Lung (tissue), 12 donors: Measurements from ENCODE around the gene STX18. TPM values are rescaled to one million over a fixed set of nuclear protein-coding genes. Genes with fewer than 3 reads are reported as not detected.

Source experiments
- ATAC-seq: fragments of 200-7000 bp; cut with Tn5 transposase; one replicate; pipeline ENCODE4 v1.9.1; 2020; ENCODE audit warnings: moderate number of reproducible peaks; ENCODE audit not compliant: insufficient read depth, low FRiP score
- DNase-seq, 3 donors: peaks; one replicate each; pipeline ENCODE4 v3.0.0-alpha.2; 2013 to 2017
- H3K27ac ChIP-seq, 2 donors: one replicate each; pipeline ENCODE4 v1.5.1; 2013; ENCODE audit warnings: mild to moderate bottlenecking in 2 of 2, moderate library complexity in 2 of 2, control low read depth in 1 of 2, inconsistent platforms in 1 of 2, low read depth in 1 of 2, low read length in 1 of 2
- H3K27me3 ChIP-seq, 3 donors: one replicate each; pipeline ENCODE4 v1.5.1; 2013; ENCODE audit warnings: low read length in 2 of 3; ENCODE audit not compliant: control insufficient read depth in 3 of 3, insufficient read depth in 3 of 3
- H3K36me3 ChIP-seq, 4 donors: one replicate each; pipeline ENCODE4 v1.5.1; 2013; ENCODE audit warnings: low read length in 4 of 4, mild to moderate bottlenecking in 1 of 4, moderate library complexity in 1 of 4; ENCODE audit not compliant: control insufficient read depth in 4 of 4, insufficient read depth in 4 of 4
- H3K4me1 ChIP-seq, 5 donors: one replicate each; pipeline ENCODE4 v1.5.1; 2013; ENCODE audit warnings: low read length in 5 of 5, mild to moderate bottlenecking in 2 of 5, moderate library complexity in 1 of 5; ENCODE audit not compliant: control insufficient read depth in 5 of 5, insufficient read depth in 5 of 5
- H3K4me3 ChIP-seq: one replicate; pipeline ENCODE4 v1.5.1; 2013; ENCODE audit warnings: mild to moderate bottlenecking, control low read depth, moderate library complexity
- H3K9ac ChIP-seq, 2 donors: one replicate each; pipeline ENCODE4 v1.5.1; 2013; ENCODE audit warnings: low read length in 2 of 2, control low read depth in 1 of 2; ENCODE audit not compliant: insufficient read depth in 1 of 2
- H3K9me3 ChIP-seq, 4 donors: one replicate each; pipeline ENCODE4 v1.5.1; 2013; ENCODE audit warnings: low read length in 3 of 4, mild to moderate bottlenecking in 1 of 4, moderate library complexity in 1 of 4; ENCODE audit not compliant: control insufficient read depth in 4 of 4, insufficient read depth in 3 of 4
- WGBS, 2 donors: extraction: QIAGEN DNeasy Blood & Tissue Kit; methylation state at CpG; one replicate each; pipeline ENCODE4 v1.1.7; 2013; 5-methylcytosine and 5-hydroxymethylcytosine counted together
- polyA plus RNA-seq, 2 donors: library from polyadenylated mRNA; stranded (reverse); fragments of 200-250 nt; gene quantifications; one replicate each; pipeline ENCODE4 v1.2.1, GENCODE V29; 2013
- total RNA-seq, 2 donors: library from RNA; depleted of rRNA in 1 of 2; stranded (reverse); fragments of >200 nt in 1 of 2; gene quantifications; one replicate each; pipeline ENCODE4 v1.2.1, GENCODE V29; 2014 to 2021
- TF ChIP-seq, protein P1 (sequence below): IDR thresholded peaks from 2 replicates; pipeline ENCODE4 v1.5.1; 2012; ENCODE audit warnings: mild to moderate bottlenecking; ENCODE audit errors: control extremely low read depth, extremely low read depth
- donor health status: control.
- donor health status: control.
- donor health status: Bipolar disorder and iron deficiency.
- donor health status: healthy.
- donor health status: DM: yes; HTN: yes; CAD: no.

Gene STX18
- total and polyA plus RNA-seq, 4 donors, result 16.2 to 34.1 (median 24.8) TPM

- Histone ChIP-seq H3K9me3 (no peaks in the 10 kb centered on the region), H3K4me1 (no peaks in the 10 kb centered on the region), H3K4me3 (no peak overlapping the region), H3K27ac (no peak overlapping the region), H3K36me3 (no peaks in the 10 kb centered on the region), H3K27me3 (no peaks in the 10 kb centered on the region), H3K9ac (no peak overlapping the region)
- DNase-seq (no peak), ATAC-seq (no peak)
- TF ChIP-seq, protein P1, sequence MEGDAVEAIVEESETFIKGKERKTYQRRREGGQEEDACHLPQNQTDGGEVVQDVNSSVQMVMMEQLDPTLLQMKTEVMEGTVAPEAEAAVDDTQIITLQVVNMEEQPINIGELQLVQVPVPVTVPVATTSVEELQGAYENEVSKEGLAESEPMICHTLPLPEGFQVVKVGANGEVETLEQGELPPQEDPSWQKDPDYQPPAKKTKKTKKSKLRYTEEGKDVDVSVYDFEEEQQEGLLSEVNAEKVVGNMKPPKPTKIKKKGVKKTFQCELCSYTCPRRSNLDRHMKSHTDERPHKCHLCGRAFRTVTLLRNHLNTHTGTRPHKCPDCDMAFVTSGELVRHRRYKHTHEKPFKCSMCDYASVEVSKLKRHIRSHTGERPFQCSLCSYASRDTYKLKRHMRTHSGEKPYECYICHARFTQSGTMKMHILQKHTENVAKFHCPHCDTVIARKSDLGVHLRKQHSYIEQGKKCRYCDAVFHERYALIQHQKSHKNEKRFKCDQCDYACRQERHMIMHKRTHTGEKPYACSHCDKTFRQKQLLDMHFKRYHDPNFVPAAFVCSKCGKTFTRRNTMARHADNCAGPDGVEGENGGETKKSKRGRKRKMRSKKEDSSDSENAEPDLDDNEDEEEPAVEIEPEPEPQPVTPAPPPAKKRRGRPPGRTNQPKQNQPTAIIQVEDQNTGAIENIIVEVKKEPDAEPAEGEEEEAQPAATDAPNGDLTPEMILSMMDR, result no peak
- WGBS, 2 donors, result 82 to 83% methylated on average over 3 of the region's 3 CpGs
These were observed 43.3 kb upstream of the STX18 start for GRCh38 chr4:4585012-4585670.

DNA sequence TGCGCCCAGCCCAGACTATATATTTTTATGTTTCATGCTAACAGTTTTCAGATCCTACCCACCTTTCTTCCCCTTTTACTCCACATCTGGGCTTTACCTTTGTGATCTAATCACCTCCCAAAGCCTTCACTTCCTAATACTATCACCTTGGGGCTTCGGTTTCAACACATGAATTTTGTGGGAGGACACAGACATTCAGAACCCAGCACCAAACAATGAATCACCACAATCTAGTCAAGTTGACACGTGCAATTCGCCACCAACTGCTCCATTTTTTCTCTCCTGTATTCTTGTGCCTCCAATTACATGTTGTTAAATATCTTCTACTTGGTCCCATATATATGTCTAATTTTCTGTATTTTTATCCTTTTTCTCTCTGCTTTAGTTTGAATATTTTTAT is 41.8 kb upstream of the STX18 start:
- H3K9ac ChIP-seq, result no peak overlapping the region
- H3K36me3 ChIP-seq, result no peaks in the 10 kb centered on the region
- H3K4me1 ChIP-seq, result no peaks in the 10 kb centered on the region
- DNase-seq (no peak), ATAC-seq (no peak)
- H3K27ac ChIP-seq, result no peak overlapping the region
- H3K4me3 ChIP-seq, result no peak overlapping the region
- H3K9me3 ChIP-seq, result no peaks in the 10 kb centered on the region
- H3K27me3 ChIP-seq, result no peaks in the 10 kb centered on the region
- TF ChIP-seq, protein P1, result no peak
- WGBS, 2 donors, result 97 to 99% methylated on average over 4 of the region's 4 CpGs

DNA sequence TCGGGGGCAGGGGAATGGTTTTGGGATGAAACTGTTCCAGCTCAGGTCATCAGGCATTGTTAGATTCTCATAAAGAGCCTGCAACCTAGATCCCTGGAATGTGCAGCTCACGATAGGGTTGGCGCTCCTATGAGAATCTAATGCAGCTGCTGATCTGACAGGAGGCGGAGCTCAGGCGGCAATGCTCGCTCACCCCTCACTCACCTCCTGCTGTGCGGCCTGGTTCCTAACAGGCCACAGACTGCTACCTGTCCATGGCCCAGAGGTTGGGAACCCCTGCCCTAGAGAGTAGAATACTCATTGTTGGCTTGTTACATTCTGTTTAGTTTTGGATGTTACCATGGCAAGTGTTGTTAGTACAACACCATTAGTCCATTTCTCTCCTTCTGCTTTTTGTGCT is 40.8 kb upstream of the STX18 start:
- DNase-seq (no peak), ATAC-seq (no peak)
- no peak overlapping the region for H3K9ac ChIP-seq
- TF ChIP-seq, protein P1, result no peak
- no peaks in the 10 kb centered on the region for H3K36me3 ChIP-seq
- no peak overlapping the region for H3K27ac ChIP-seq
- H3K4me1 ChIP-seq, result no peaks in the 10 kb centered on the region
- H3K9me3 ChIP-seq, result no peaks in the 10 kb centered on the region
- H3K4me3 ChIP-seq, result no peak overlapping the region
- H3K27me3 ChIP-seq, result no peaks in the 10 kb centered on the region
- WGBS, 2 donors, result 94 to 96% methylated on average over 7 of the region's 7 CpGs

DNA sequence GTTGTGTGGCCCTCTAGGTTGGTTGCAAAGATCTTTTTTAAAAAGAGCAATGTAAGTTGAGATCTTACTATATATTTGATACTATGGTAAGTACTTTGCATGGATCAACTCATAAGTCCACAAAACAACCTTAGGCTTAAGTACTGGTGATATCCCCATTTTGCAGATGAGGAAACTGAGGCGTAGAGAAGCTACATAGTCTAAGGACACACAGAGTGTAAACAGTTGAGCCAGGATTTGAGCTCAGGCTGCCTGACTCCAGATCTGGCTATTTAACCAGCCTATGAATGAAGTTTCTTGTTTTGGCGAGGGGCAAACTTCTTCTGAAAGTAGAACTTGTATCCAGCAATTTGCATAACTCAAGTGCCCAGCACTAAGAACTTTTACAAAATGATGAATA is 38.6 kb upstream of the STX18 start:
- Histone ChIP-seq H3K4me3 (no peak overlapping the region), H3K27me3 (no peaks in the 10 kb centered on the region), H3K9ac (no peak overlapping the region), H3K36me3 (no peaks in the 10 kb centered on the region), H3K9me3 (no peaks in the 10 kb centered on the region), H3K4me1 (peaks cover 0 to 3% (median 0%) of the 10 kb centered on the region in 5 donors), H3K27ac (no peak overlapping the region)
- DNase-seq, result no peak
- WGBS, 2 donors, result 94 to 96% methylated on average over 2 of the region's 2 CpGs
- TF ChIP-seq, protein P1, result no peak
- ATAC-seq, result no peak
